ENCODE results near the gene WDR62.

The WDR62 gene

DNA sequence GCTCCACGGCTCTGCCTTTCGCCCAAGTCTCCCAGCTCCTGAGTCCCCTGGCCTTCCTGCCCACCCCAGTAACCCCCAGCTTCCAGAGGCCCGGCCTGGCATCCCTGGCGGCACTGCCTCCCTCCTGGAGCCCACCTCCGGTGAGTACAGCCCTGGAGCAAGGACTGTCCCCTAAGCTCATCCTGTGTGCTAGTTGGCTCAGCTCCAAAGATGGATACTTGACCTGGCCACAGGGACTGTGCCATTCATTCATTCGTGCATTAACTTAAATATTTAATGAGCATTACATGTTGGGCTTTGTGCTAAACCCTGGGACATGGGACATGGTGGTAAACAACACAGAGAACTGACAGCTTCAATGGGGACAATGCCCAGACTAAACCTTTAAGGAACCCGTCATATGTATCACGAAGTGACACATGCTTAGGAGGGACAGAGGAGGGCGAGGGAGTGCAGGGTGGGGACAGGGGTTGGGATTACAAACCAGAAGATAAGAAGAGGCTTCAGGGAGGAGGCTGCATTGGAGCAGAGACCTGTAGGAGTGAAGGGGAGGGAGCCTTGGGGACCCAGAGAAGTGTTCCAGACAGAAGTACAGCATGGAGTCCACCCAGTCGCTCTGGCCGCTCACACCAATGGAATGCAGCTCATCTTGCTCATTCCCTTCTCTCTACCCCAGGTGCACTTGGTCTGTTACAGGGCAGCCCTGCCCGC lies 49.3 kb downstream of the WDR62 start:
- H3K27ac ChIP-seq = no peak overlapping the region

DNA sequence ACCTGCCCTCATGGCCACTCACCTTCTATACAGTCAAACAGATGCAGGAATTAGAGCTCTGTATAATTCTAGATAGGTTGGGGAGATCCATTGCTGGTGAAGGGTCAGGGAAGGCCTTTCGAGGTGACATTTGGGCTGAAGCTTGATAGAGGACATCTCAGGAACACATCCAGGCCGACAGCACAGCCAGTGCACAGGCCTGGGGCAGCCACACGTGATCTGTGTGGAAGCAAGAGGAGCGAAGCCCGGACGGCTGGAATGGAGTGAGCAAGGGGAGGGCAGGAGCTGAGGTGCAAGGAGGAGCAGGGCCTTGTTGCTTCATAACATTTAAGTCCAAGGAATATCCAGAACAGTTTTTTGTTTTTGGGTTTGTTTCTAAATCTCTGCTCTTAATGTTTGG lies 51.7 kb downstream of the WDR62 start:
- Histone ChIP-seq H3K27ac (no peak overlapping the region), H3K36me3 (peaks cover 89% of the 10 kb centered on the region), H3K4me2 (no peak overlapping the region), H3K4me1 (no peaks in the 10 kb centered on the region), H3K9me3 (no peaks in the 10 kb centered on the region), H3K27me3 (no peaks in the 10 kb centered on the region), H3K9ac (no peak overlapping the region), H3K4me3 (no peak overlapping the region), H4K20me1 (peaks cover 10% of the 10 kb centered on the region; the same call in 1 of the 2 replicates)
- no peak for TF ChIP-seq Cebpa-rat (IDR thresholded peaks at IDR 0.05)

More for the DNA sequence above, 49.3 kb downstream of the WDR62 start:
- Histone ChIP-seq H4K20me1 (peaks cover 10% of the 10 kb centered on the region; the same call in 1 of the 2 replicates), H3K4me3 (no peak overlapping the region), H3K36me3 (peaks cover 99% of the 10 kb centered on the region), H3K27me3 (no peaks in the 10 kb centered on the region), H3K4me1 (no peaks in the 10 kb centered on the region), H3K4me2 (no peak overlapping the region), H3K9me3 (no peaks in the 10 kb centered on the region), H3K9ac (no peak overlapping the region)
- no peak for TF ChIP-seq Cebpa-rat (IDR thresholded peaks at IDR 0.05)

DNA sequence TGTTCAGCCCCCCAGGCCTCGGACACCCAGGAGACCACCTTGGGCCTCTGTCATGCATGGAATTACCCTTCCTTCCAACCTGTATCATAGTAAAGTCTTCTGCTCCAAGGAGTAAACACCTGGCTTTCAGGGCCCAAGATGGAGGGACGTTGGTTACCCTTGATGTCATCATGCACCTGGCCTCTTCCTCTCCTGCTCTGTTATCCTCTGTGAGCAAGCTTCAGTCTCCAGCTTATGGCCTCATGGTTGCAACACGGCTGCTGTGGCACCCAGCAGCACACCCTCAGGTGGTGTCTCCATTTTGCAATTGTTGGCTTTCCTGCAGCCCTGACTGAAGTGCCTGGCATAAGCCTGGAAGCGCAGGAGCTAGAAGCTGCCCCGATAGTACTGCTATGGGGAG lies 52.3 kb downstream of the WDR62 start:
- H3K4me1 ChIP-seq = no peaks in the 10 kb centered on the region
- H3K4me2 ChIP-seq = no peak overlapping the region
- H3K4me3 ChIP-seq = no peak overlapping the region
- no peak overlapping the region for H3K9ac ChIP-seq
- no peak overlapping the region for H3K27ac ChIP-seq
- H3K27me3 ChIP-seq = no peaks in the 10 kb centered on the region
- peaks cover 89% of the 10 kb centered on the region for H3K36me3 ChIP-seq
- no peak for TF ChIP-seq Cebpa-rat (IDR thresholded peaks at IDR 0.05)
- no peaks in the 10 kb centered on the region for H3K9me3 ChIP-seq
- peaks cover 10% of the 10 kb centered on the region; the same call in 1 of the 2 replicates for H4K20me1 ChIP-seq

DNA sequence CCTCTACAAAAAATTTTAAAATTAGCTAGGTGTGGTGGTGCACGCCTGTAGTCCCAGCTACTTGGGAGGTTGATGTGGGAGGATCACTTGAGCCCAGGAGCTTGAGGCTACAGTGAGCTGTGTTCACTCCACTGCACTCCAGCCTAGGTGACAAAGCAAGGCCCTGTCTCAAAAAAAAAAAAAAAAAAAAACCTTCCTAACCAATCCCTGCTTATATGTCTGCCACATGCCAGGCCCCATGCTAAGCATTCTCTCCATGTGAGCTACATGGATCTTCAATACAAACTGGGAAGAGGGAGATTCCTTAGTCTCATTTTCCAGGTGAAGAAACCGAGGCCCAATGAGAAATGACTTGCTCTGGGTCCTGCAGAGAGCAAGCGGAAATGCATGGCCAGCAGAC lies 54.0 kb downstream of the WDR62 start:
- H3K36me3 ChIP-seq = peaks cover 89% of the 10 kb centered on the region
- TF ChIP-seq Cebpa-rat (IDR thresholded peaks at IDR 0.05) = no peak

DNA sequence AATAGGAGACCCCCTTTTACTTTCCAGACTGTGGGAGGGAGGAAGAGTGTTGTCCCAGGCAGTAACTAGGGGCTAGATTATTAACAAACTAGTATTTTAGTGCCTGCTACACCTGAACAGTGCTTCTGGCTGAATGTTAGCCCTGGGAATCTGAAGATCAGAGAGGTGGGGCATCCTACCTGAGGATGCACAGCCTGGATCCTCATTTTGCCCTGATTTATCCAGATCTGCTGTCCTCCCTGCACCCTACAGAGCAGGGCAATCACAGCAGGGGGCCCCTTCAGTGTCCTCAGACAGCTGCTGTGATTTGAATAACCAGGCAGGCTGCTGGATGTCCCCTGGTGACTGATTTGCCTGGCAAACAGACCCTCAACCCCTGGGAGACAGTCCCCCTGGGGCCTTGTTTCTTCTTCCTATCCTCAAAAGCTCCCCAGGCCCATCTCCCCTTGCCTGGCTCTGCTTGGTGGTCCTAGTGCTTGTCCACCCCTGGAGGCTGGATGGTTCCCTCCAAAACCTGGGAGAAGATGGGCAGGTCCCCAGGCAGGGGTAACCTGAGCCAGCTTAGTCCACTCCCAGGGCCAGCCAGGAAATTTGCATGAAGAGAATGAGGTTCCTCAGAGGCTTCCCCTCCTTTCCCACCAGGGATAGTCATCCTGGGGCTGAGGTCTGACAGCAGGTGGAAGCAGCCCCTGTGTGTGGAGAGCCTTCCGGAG lies 55.9 kb downstream of the WDR62 start, which contains the start of gene OVOL3:
OVOL3 (plus strand) TSS at position 657 of the 713 bp plus-strand sequence. CDS start 60 bp downstream, outside the sequence.
- Histone ChIP-seq H3K4me1 (peaks cover 14% of the 10 kb centered on the region), H3K36me3 (peaks cover 70% of the 10 kb centered on the region), H3K4me2 (no peak within 1 kb of the TSS), H3K27ac (no peak within 1 kb of the TSS), H3K4me3 (no peak within 1 kb of the TSS), H3K27me3 (no peaks in the 10 kb centered on the region), H3K9me3 (no peaks in the 10 kb centered on the region), H3K9ac (peak within 1 kb of the TSS; percentile 4; the same call in 1 of the 2 replicates), H4K20me1 (peaks cover 10% of the 10 kb centered on the region)
- TF ChIP-seq Cebpa-rat (IDR thresholded peaks at IDR 0.05) = no peak

More for the DNA sequence above, 54.0 kb downstream of the WDR62 start:
- H3K4me3 ChIP-seq = no peak overlapping the region
- peaks cover 9% of the 10 kb centered on the region for H3K4me1 ChIP-seq
- H3K9ac ChIP-seq = no peak overlapping the region
- H3K4me2 ChIP-seq = no peak overlapping the region
- peaks cover 5% of the 10 kb centered on the region for H4K20me1 ChIP-seq
- no peaks in the 10 kb centered on the region for H3K27me3 ChIP-seq
- H3K9me3 ChIP-seq = no peaks in the 10 kb centered on the region
- no peak overlapping the region for H3K27ac ChIP-seq

DNA sequence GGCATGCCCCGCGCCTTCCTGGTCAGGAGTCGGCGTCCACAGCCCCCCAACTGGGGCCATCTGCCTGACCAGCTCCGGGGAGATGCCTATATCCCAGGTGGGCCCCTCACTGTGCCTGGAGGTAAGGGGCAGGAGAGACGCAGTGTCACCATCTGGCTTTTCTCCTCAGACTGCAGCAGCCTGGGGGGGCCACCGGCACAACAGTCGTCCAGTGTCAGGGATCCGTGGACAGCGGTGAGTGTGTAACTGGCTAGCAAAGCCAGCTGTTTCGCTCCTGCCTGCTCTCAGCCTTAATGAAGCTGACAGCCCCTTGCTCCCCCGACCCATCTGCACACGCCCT lies 56.5 kb downstream of the WDR62 start:
- Histone ChIP-seq H3K9me3 (no peaks in the 10 kb centered on the region), H4K20me1 (peaks cover 14% of the 10 kb centered on the region), H3K9ac (peak overlapping the region; percentile 4; the same call in 1 of the 2 replicates), H3K4me2 (no peak overlapping the region), H3K27me3 (no peaks in the 10 kb centered on the region), H3K36me3 (peaks cover 65% of the 10 kb centered on the region), H3K4me1 (peaks cover 18% of the 10 kb centered on the region), H3K27ac (no peak overlapping the region), H3K4me3 (no peak overlapping the region)
- no peak for TF ChIP-seq Cebpa-rat (IDR thresholded peaks at IDR 0.05)

DNA sequence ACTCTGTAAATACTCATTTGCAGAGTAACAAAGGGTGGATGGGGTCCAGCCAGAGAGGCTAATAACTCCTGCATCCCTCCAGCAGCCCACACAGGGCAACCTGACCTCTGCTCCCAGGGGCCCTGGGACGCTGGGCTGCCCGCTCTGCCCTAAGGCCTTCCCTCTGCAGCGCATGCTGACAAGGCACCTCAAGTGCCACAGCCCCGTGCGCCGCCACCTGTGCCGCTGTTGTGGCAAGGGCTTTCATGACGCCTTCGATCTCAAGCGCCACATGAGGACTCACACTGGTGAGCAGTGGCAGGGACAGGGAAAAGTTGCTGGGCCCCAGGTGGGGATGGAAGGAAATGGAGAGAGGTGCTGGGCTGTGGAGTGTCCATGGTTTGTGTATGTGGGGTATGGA lies 58.0 kb downstream of the WDR62 start:
- Histone ChIP-seq H3K27ac (no peak overlapping the region), H3K36me3 (peaks cover 62% of the 10 kb centered on the region), H3K9ac (no peak overlapping the region; the same call in 1 of the 2 replicates), H3K4me2 (no peak overlapping the region), H3K27me3 (no peaks in the 10 kb centered on the region), H3K9me3 (no peaks in the 10 kb centered on the region), H3K4me3 (no peak overlapping the region), H3K4me1 (peaks cover 26% of the 10 kb centered on the region), H4K20me1 (peaks cover 23% of the 10 kb centered on the region)
- no peak for TF ChIP-seq Cebpa-rat (IDR thresholded peaks at IDR 0.05)

DNA sequence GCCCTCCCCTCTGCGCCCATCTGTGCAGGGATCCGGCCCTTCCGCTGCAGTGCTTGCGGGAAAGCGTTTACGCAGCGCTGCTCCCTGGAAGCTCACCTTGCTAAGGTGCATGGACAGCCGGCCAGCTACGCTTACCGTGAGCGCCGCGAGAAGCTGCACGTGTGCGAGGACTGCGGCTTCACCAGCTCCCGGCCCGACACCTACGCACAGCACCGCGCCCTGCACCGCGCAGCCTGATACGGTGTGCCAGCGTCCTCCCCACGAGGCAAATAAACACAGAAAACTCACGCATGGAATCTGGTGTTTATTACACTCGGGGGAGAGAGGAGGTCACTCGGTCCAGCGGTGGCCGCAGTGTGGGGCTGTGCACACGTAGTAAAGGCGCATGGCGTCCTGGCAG lies 58.7 kb downstream of the WDR62 start:
- Histone ChIP-seq H3K36me3 (peaks cover 62% of the 10 kb centered on the region), H4K20me1 (peaks cover 23% of the 10 kb centered on the region), H3K4me1 (peaks cover 29% of the 10 kb centered on the region), H3K27ac (no peak overlapping the region), H3K4me3 (peak overlapping the region; percentile 93), H3K4me2 (peak overlapping the region; percentile 95), H3K9me3 (no peaks in the 10 kb centered on the region), H3K27me3 (no peaks in the 10 kb centered on the region), H3K9ac (peak overlapping the region; percentile 89)
- no peak for TF ChIP-seq Cebpa-rat (IDR thresholded peaks at IDR 0.05)

DNA sequence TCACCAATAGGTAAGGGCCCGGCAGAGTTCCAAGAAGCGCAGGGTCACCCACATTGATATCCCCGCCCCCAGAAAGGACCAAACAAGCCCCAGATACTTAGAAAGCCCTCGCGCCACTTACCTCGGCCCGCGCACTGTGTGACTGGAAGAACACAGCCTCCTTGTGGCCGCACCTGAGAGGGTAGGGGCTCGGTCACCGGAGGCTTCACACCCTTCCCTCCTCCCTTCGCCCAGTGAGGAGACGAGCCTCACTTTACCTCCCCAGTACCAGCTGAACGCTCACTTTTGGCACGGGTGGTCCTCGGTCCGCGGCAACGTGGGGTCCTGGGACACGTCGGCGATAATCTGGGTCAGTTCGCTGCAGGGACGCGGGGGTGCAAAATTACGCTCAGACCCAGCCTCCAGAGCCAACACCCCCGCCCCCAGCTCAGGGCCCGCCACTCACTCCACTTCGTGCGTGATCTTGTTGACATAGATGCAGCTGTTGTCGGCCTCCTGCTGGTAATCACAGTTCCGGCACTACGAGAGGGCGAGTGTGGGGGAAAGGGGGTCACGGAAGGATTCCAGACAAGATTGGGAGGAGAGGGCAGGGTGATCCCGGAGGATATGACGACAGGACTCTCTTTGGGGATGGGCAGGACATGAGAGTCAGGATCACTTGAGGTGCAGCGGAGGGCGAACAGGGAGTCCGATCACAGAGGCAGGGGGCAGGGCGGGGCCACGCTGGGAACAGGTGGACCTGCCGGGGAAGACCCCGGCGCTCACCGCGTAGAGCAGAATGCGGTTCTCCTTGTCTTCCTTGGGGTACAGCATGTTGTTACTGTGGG lies 59.4 kb downstream of the WDR62 start:
- Histone ChIP-seq H3K36me3 (peaks cover 62% of the 10 kb centered on the region), H3K9ac (peak overlapping the region; percentile 89), H3K4me3 (peak overlapping the region; percentile 93), H3K9me3 (no peaks in the 10 kb centered on the region), H3K27me3 (no peaks in the 10 kb centered on the region), H4K20me1 (peaks cover 23% of the 10 kb centered on the region), H3K27ac (peak overlapping the region; percentile 81), H3K4me2 (peak overlapping the region; percentile 95), H3K4me1 (peaks cover 36% of the 10 kb centered on the region)
- no peak for TF ChIP-seq Cebpa-rat (IDR thresholded peaks at IDR 0.05)
